ENCODE measurements around the gene KIF22. TPM values are rescaled to one million over a fixed set of nuclear protein-coding genes. Genes with fewer than 3 reads are reported as not detected.
A peak's percentile ranks its signal among the peaks of the same experiment; 100 is the strongest.

The KIF22 gene
- total and polyA plus RNA-seq, 9 of the 15 experiments (the other 6 are each of a cell fraction or from before 2014, with no cell fraction given): 8.7 to 232 (median 131) TPM

DNA sequence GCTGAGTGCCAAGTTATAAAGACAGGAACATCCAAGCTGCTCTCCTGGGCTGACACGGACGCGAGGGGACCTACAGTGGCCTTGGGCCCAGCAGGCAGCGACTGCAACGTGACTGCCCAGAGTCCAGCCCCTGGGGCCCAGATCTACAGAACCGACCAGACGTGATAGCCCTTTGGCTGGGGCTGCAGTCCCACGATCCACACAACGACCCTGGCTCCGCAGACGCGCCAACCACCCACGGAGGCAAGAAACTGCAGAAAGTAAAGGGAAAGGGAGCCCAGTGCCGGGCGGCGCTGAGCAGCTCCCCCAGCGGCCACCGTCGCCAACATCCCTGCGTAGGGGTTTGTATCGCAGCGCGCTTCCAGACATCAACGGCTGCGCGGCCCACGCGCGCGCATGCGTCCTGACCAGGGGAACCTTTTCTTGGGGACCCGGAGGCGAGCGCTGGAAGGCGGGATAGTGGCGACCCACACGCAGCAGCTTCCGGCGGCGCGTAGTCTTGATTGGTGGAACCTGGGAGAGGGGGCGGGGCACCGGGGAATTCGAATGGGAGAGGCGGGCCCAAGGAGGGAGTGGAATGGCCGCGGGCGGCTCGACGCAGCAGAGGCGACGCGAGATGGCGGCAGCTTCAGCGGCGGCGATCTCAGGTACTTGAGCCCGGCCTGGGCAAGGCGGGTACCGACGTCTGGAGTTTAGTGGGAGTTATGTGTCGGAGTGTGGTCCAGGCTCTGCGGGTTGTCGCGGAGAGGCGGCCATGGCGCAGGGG, at the start of gene KIF22 (continued):
- TF ChIP-seq MAZ (CRISPR knock-in tag; conservative IDR thresholded peaks at IDR 0.05 in 1 of 2, IDR thresholded peaks at IDR 0.05 in 1 of 2) (peak; percentile 83 to 88; a peak in 3 of 4 replicates), IRF9 (tag; IDR thresholded peaks at IDR 0.05) (no peak), NCOA1 (IDR thresholded peaks at IDR 0.05; ENCODE audit: low read depth) (peak; percentile 98), ZNF589 (CRISPR knock-in tag; IDR thresholded peaks at IDR 0.05; ENCODE audit: low read depth) (no peak), ZNF124 (CRISPR knock-in tag; IDR thresholded peaks at IDR 0.05) (no peak), TRIM24 (IDR thresholded peaks at IDR 0.05) (peak in 1 of 2 experiments; percentile 98; a peak in 2 of 4 replicates), PREB (CRISPR knock-in tag; IDR thresholded peaks at IDR 0.05) (no peak), ARID3A (IDR thresholded peaks at IDR 0.05; ENCODE audit: borderline replicate concordance, low read depth, low read length) (peak; percentile 34; the same call in 1 of the 2 replicates), TEAD1 (CRISPR knock-in tag; IDR thresholded peaks at IDR 0.05) (no peak), ZBTB8A (IDR thresholded peaks at IDR 0.05; ENCODE audit: partially characterized antibody) (no peak), TBL1XR1 (IDR thresholded peaks at IDR 0.05; ENCODE audit: low read length in 2 of 2) (0 out of 4 replicates have a peak, but pooled peaks have one; percentile 6 to 51), TRIM28 (IDR thresholded peaks at IDR 0.05) (no peak), POLR2AphosphoS2 (IDR thresholded peaks at IDR 0.05; ENCODE audit: low read length) (0 out of 2 replicates have a peak, but pooled peaks have one; percentile 53), ZNF449 (CRISPR knock-in tag; IDR thresholded peaks at IDR 0.05) (no peak), NCOA2 (IDR thresholded peaks at IDR 0.05; ENCODE audit: partially characterized antibody in 2 of 2) (no peak), ZNF253 (CRISPR knock-in tag; conservative IDR thresholded peaks at IDR 0.05) (no peak), MXI1 (IDR thresholded peaks at IDR 0.05; ENCODE audit: low read depth, low read length) (no peak), PYGO2 (tag; IDR thresholded peaks at IDR 0.05) (no peak)
- TF ChIP-seq, protein P1, sequence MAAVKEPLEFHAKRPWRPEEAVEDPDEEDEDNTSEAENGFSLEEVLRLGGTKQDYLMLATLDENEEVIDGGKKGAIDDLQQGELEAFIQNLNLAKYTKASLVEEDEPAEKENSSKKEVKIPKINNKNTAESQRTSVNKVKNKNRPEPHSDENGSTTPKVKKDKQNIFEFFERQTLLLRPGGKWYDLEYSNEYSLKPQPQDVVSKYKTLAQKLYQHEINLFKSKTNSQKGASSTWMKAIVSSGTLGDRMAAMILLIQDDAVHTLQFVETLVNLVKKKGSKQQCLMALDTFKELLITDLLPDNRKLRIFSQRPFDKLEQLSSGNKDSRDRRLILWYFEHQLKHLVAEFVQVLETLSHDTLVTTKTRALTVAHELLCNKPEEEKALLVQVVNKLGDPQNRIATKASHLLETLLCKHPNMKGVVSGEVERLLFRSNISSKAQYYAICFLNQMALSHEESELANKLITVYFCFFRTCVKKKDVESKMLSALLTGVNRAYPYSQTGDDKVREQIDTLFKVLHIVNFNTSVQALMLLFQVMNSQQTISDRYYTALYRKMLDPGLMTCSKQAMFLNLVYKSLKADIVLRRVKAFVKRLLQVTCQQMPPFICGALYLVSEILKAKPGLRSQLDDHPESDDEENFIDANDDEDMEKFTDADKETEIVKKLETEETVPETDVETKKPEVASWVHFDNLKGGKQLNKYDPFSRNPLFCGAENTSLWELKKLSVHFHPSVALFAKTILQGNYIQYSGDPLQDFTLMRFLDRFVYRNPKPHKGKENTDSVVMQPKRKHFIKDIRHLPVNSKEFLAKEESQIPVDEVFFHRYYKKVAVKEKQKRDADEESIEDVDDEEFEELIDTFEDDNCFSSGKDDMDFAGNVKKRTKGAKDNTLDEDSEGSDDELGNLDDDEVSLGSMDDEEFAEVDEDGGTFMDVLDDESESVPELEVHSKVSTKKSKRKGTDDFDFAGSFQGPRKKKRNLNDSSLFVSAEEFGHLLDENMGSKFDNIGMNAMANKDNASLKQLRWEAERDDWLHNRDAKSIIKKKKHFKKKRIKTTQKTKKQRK (IDR thresholded peaks at IDR 0.05; ENCODE audit: borderline replicate concordance, low read depth, low read length): no peak

Data from K562 (cell line).